Gastroesophageal sphincter (tissue), 4 donors: ENCODE data around the gene CMTM5. TPM values are rescaled to one million over a fixed set of nuclear protein-coding genes. Genes with fewer than 3 reads are reported as not detected.
"Not testable (repeated sequence)": the region's sequence is repeated elsewhere in the genome, so short reads cannot be mapped to it uniquely, and the experiment has no call there.

Experiments used
- ATAC-seq: fragments of 150-250 bp; one replicate; pipeline ENCODE4 v1.9.1; 2016; ENCODE audit warnings: mild to moderate bottlenecking, moderate library complexity
- H3K27ac ChIP-seq, 4 donors: fragments of 200-600 bp; sonication (generic) in 3 of 4; 1 replicate in 3 of 4; 2 replicates in 1 of 4; pipeline ENCODE4 v1.5.1; 2016 to 2019
- H3K27me3 ChIP-seq: fragments of 200-600 bp; sonication (generic); one replicate; pipeline ENCODE4 v1.5.1; 2019
- H3K36me3 ChIP-seq, 2 donors: fragments of 200-600 bp; sonication (generic); one replicate each; pipeline ENCODE4 v1.5.1; 2019; ENCODE audit warnings: control low read depth in 1 of 2
- H3K4me1 ChIP-seq, 3 donors: fragments of 200-600 bp; sonication (generic); 1 replicate in 2 of 3; 2 replicates in 1 of 3; pipeline ENCODE4 v1.5.1; 2016 to 2019; ENCODE audit warnings: control low read depth in 2 of 3
- H3K4me3 ChIP-seq, 2 donors: fragments of 200-600 bp; sonication (generic); one replicate each; pipeline ENCODE4 v1.5.1; 2019; ENCODE audit warnings: mild to moderate bottlenecking in 1 of 2, moderate library complexity in 1 of 2
- H3K9me3 ChIP-seq, 3 donors: fragments of 200-600 bp; sonication (generic); one replicate each; pipeline ENCODE4 v1.5.1; 2017 to 2019; ENCODE audit warnings: control low read depth in 2 of 3
- EP300 ChIP-seq: sonication (generic); formaldehyde crosslinking; IDR thresholded peaks from one replicate; pipeline ENCODE4 v1.6.1; 2017; ENCODE audit warnings: antibody characterized with exemption, mild to moderate bottlenecking
- POLR2A ChIP-seq, 2 donors: fragments of 450-650 bp; IDR thresholded peaks; one replicate each; pipeline ENCODE4 v1.6.1; 2017; ENCODE audit warnings: antibody characterized with exemption in 2 of 2, mild to moderate bottlenecking in 2 of 2, moderate library complexity in 1 of 2
- POLR2AphosphoS5 ChIP-seq: sonication (generic); formaldehyde crosslinking; IDR thresholded peaks from one replicate; pipeline ENCODE4 v1.6.1; 2017; ENCODE audit warnings: antibody characterized with exemption
- WGBS, 2 donors: methylation state at CpG; one replicate each; pipeline ENCODE4 v1.1.5; 2018; ENCODE audit warnings: low coverage in 1 of 2; 5-methylcytosine and 5-hydroxymethylcytosine counted together
- total RNA-seq, 4 donors: library from RNA; depleted of rRNA; stranded (reverse); fragments of >200 nt; gene quantifications; one replicate each; pipeline ENCODE4 v1.1.0, GENCODE V29; 2016
- TF ChIP-seq, protein P1 (sequence below), 4 experiments: fragments of 200-600 bp in 2 of 4; fragments of 450-650 bp in 2 of 4; sonication (generic) in 1 of 4; IDR thresholded peaks; one replicate each; pipeline ENCODE4 v1.5.1; 2017 to 2019; ENCODE audit warnings: antibody characterized with exemption in 4 of 4, mild to moderate bottlenecking in 2 of 4, moderate library complexity in 2 of 4

CMTM5 gene
- total RNA-seq, 4 donors from 2014 or later = 0.81 to 2.3 (median 1.2) TPM; not detected in 1

DNA sequence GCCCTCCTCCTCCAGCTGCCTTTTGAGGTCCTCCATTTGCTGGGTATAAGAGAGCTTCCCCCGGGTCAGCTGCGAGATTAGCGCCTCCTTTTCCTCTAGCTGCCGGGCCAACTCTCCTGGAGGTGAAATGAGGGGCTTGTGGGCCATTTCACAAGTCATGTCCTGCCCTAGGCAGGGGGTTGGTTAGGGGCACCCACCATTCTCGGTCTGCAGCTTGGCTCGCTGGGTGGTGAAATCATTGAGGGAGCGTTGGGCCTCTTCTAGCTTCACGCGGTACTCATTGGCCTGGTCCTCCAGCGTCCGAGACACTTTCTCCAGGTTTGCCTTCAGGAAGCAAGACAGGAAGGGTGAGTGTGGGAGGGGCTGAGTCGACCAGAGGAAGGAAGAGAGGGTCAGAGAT lies 12.6 kb downstream of the CMTM5 start:
- no peak for ATAC-seq
- peaks cover 6% of the 10 kb centered on the region for H3K27me3 ChIP-seq
- no peak overlapping the region for H3K4me3 ChIP-seq
- H3K36me3 ChIP-seq = no peaks in the 10 kb centered on the region
- H3K4me1 ChIP-seq = no peaks in the 10 kb centered on the region
- no peak for TF ChIP-seq POLR2AphosphoS5
- no peak for TF ChIP-seq EP300
- TF ChIP-seq POLR2A (IDR thresholded peaks at IDR 0.05) = no peak
- TF ChIP-seq, protein P1, sequence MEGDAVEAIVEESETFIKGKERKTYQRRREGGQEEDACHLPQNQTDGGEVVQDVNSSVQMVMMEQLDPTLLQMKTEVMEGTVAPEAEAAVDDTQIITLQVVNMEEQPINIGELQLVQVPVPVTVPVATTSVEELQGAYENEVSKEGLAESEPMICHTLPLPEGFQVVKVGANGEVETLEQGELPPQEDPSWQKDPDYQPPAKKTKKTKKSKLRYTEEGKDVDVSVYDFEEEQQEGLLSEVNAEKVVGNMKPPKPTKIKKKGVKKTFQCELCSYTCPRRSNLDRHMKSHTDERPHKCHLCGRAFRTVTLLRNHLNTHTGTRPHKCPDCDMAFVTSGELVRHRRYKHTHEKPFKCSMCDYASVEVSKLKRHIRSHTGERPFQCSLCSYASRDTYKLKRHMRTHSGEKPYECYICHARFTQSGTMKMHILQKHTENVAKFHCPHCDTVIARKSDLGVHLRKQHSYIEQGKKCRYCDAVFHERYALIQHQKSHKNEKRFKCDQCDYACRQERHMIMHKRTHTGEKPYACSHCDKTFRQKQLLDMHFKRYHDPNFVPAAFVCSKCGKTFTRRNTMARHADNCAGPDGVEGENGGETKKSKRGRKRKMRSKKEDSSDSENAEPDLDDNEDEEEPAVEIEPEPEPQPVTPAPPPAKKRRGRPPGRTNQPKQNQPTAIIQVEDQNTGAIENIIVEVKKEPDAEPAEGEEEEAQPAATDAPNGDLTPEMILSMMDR (IDR thresholded peaks at IDR 0.05) = no peak
- H3K9me3 ChIP-seq = no peaks in the 10 kb centered on the region
- 50% methylated on average over 2 of the region's 12 CpGs; no CpG with 5 or more reads in 1 of the 2 donors for WGBS, 2 donors
- H3K27ac ChIP-seq = no peak overlapping the region

DNA sequence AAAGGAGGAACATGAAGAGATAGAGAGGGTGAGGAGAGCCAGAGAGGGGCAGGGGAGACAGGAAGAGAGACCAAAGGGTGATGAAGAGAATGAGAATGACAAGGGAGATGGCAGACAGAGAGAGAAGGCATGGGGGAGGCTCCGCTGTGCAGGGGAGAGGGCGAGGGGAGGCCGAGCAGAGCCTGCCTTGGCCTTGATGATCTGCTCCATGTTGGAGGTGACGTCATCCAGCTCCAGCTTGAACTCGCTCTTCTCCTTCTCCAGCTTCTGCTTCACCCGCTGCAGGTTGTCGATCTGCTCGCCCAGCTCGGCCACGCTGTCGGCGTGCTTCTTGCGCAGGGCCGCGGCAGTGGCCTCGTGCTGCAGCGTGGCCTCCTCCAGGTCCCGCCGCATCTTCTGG lies 13.0 kb downstream of the CMTM5 start:
- not testable (repeated sequence) for H3K9me3 ChIP-seq, H3K27me3 ChIP-seq, H3K4me1 ChIP-seq, H3K27ac ChIP-seq, H3K36me3 ChIP-seq, H3K4me3 ChIP-seq, ATAC-seq
- 83 to 84% methylated on average over 2 to 4 of the region's 19 CpGs for WGBS, 2 donors

DNA sequence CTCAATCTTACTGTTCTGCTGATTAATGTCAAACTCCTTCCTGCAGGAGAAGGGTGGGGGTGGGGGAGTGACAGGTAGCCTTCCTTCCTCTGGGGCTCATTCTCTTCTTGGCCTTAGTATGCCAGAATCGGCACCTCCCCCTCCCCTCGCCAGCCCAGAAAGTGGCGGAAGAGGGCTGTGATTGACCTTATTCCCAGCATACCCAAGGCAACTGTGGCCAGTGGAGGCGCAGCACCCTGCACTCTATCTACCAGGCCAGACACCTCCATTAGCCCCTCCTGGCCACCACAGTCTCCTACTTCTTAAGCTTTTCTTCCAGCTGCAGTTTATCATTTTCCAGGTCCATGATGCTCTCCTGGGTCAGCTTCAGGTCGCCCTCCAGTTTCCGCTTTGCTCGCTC lies 15.8 kb downstream of the CMTM5 start:
- 53 to 83% methylated on average over 6 of the region's 7 CpGs for WGBS, 2 donors
- no peak for TF ChIP-seq POLR2AphosphoS5
- no peak for TF ChIP-seq POLR2A (IDR thresholded peaks at IDR 0.05)
- no peak for TF ChIP-seq EP300
- TF ChIP-seq, protein P1 (IDR thresholded peaks at IDR 0.05) = no peak
- no peak overlapping the region for H3K4me3 ChIP-seq
- no peak overlapping the region for H3K27ac ChIP-seq
- no peak for ATAC-seq
- no peaks in the 10 kb centered on the region for H3K4me1 ChIP-seq
- H3K9me3 ChIP-seq = no peaks in the 10 kb centered on the region
- no peaks in the 10 kb centered on the region for H3K36me3 ChIP-seq
- H3K27me3 ChIP-seq = peaks cover 6% of the 10 kb centered on the region

DNA sequence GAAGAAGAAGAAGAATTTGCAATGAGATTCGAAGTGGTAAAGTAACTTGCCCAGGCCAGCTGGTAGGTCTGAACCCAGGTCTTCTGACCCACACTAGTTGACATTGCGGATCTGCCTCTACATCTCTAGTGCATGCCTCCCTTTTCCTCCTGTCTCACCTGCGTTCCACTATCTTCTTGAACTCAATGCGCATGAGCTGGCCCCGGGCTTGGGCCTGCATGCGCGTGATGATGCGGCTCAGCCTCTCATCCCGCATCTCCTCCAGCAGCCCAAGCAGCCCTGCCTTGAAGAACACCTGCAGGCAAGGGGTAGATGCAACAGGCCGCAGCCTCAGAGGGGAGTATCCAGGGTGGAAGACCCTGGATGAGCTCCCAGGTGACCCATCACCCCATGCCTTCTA lies 19.3 kb downstream of the CMTM5 start:
- no peak for ATAC-seq
- Histone ChIP-seq H3K27me3 (no peaks in the 10 kb centered on the region), H3K4me1 (no peaks in the 10 kb centered on the region), H3K27ac (no peak overlapping the region), H3K4me3 (no peak overlapping the region), H3K36me3 (no peaks in the 10 kb centered on the region), H3K9me3 (no peaks in the 10 kb centered on the region)
- TF ChIP-seq, protein P1 (IDR thresholded peaks at IDR 0.05) = no peak
- TF ChIP-seq POLR2AphosphoS5 (no peak), POLR2A (IDR thresholded peaks at IDR 0.05) (no peak)
- WGBS, 2 donors = 76 to 80% methylated on average over 2 to 3 of the region's 10 CpGs

DNA sequence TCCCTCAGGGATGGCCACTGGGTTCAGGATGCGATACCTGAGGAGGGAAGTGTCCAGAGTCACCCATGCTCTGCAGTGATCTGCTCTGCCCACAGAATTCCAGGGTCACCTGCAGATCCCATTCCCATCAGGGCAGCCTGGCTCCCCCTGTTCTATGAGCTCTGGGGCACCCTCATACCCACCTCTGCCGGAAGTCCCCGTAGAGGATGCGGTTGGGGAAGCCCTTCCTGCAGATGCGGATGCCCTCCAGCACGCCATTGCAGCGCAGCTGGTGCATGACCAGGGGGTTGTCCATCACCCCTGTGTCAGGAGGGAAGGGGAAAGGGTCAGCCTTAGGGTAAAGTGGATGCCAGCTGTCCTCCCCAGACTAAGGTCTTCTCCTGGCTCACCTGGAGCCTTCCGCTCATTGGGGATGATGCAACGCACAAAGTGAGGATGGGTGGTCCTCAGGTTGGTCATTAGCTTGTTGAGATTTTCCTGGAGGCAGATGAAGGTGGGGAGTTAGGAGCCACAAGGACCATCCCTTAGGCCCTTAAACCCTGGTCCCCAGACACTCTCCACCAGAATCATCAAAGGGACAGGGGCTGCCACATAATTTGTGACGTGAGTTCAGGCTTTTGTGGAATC lies 20.0 kb downstream of the CMTM5 start:
- Histone ChIP-seq H3K4me3 (no peak overlapping the region), H3K27me3 (peaks cover 2% of the 10 kb centered on the region), H3K27ac (no peak overlapping the region), H3K4me1 (no peaks in the 10 kb centered on the region), H3K36me3 (no peaks in the 10 kb centered on the region), H3K9me3 (no peaks in the 10 kb centered on the region)
- ATAC-seq = no peak
- 83% methylated on average over 3 of the region's 10 CpGs; no CpG with 5 or more reads in 1 of the 2 donors for WGBS, 2 donors
- TF ChIP-seq EP300 (no peak), POLR2AphosphoS5 (no peak), POLR2A (IDR thresholded peaks at IDR 0.05) (no peak)
- TF ChIP-seq, protein P1 (IDR thresholded peaks at IDR 0.05) = no peak
